Bronchial epithelial cell (primary cell): Measurements from ENCODE around the gene USB1. TPM values are rescaled to one million over a fixed set of nuclear protein-coding genes. Genes with fewer than 3 reads are reported as not detected.

ENCODE experiments used
- DNase-seq: peaks from one replicate; pipeline ENCODE4 v3.0.0-alpha.2; 2010; ENCODE audit warnings: low read depth
- FAIRE-seq: peaks from 2 replicates; lab custom pipeline; 2011; peaks lifted over from hg19 to GRCh38; lab: Jason Lieb, UNC
- H3K27me3 ChIP-seq: 2 replicates; pipeline ENCODE4 v1.5.1; 2011; ENCODE audit warnings: low read length; ENCODE audit not compliant: control insufficient read depth, insufficient read depth
- H3K36me3 ChIP-seq: 2 replicates; pipeline ENCODE4 v1.5.1; 2011; ENCODE audit warnings: low read length; ENCODE audit not compliant: control insufficient read depth, insufficient read depth
- H3K4me3 ChIP-seq: 2 replicates; pipeline ENCODE4 v1.5.1; 2011; ENCODE audit warnings: mild to moderate bottlenecking, low read depth, low read length, control low read depth
- CTCF ChIP-seq: IDR thresholded peaks from 2 replicates; pipeline ENCODE4 v1.5.1; 2011; ENCODE audit warnings: mild to moderate bottlenecking, moderate library complexity, low read length, control low read depth, inconsistent platforms; ENCODE audit not compliant: insufficient read depth, severe bottlenecking
- total RNA-seq: library from RNA; depleted of rRNA; stranded (reverse); fragments of >200 nt; gene quantifications from 2 replicates; pipeline ENCODE4 v1.2.1, GENCODE V29; 2014

USB1 gene
- total RNA-seq, 1 donor from 2014 or later = 29.5 TPM

DNA sequence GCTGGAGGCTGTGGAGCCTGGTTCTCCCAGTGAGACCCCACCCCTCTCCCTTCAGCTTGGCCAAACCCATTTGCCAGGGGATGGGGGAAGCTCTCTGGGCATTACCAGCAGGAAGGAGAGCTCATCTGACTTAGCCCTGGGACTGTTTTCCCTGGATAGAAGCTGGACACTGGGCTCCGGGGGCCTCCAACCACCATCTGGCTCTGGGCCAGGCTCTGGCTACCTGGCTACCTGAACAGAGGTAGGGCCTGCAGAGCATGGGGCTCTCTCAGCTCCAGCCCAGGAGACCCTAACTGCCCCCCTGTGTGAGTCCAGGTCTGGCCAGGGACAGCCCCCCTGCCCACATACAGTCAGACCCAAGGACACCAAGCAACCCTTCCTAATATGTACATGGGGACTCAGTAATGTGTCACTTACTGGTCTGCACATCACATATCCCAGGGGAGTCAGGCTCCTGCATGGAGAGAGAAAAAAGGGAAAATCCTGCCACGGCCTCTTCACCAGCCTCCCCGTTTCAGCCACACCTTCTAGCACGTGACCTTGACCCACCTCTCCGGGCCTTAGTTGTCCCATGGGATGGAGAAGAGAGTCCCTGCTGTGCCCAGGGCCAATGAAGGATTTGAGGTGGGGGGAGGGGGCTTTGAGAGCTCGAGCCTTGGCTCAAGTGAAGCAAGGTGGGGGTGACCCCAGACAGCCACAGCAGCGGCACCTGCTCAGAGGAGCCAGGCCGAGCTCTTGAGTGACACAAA lies 44.1 kb upstream of the USB1 start:
- no peaks in the 10 kb centered on the region for H3K36me3 ChIP-seq
- H3K27me3 ChIP-seq = no peaks in the 10 kb centered on the region
- FAIRE-seq = no peak
- no peak for TF ChIP-seq CTCF
- DNase-seq = no peak
- H3K4me3 ChIP-seq = no peak overlapping the region

GRCh38 chr16:57957673-57958392 lies 43.4 kb upstream of the USB1 start:
- FAIRE-seq (no peak), DNase-seq (no peak)
- no peaks in the 10 kb centered on the region for H3K27me3 ChIP-seq
- no peak for TF ChIP-seq CTCF
- H3K4me3 ChIP-seq = no peak overlapping the region
- H3K36me3 ChIP-seq = no peaks in the 10 kb centered on the region

DNA sequence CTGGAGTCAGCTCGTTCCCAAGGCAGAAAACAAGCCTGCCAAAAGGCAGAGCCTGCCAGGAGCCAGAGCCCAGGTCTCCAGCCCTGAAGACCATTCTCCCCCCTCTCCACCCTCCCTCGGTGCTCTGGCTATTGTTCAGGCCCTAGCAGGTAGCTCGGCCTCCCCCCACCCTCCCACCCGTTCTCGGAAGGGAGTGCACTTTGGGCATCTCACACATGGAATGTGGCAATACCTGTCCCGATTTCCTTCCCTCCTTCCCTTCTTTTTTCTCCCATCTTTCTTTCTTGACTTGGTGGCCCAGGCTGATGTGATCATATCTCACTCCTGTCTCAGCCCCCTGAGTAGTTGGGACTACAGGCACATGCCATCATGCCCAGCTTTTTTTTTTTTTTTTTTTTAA lies 42.7 kb upstream of the USB1 start:
- no peak for FAIRE-seq
- no peaks in the 10 kb centered on the region for H3K36me3 ChIP-seq
- no peak for TF ChIP-seq CTCF
- DNase-seq = no peak
- no peaks in the 10 kb centered on the region for H3K27me3 ChIP-seq
- H3K4me3 ChIP-seq = no peak overlapping the region

DNA sequence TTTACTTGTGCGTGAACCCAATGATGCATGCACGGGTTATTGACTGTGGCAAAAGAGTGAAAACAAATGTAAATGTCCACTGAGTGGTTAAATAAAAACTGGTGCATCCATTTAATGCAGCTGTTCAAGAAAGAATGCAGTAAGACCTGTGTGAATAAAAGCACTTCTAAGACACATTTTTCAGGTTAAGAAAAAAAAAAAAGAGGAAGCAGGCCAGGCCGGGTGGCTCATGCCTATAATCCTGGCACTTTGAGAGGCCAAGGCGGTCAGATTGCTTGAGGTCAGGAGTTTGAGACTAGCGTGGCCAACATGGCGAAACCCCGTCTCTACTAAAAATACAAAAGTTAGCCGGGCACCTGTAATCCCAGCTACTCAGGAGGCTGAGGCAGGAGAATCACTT lies 42.1 kb upstream of the USB1 start:
- FAIRE-seq = no peak
- Histone ChIP-seq H3K4me3 (no peak overlapping the region), H3K36me3 (no peaks in the 10 kb centered on the region), H3K27me3 (no peaks in the 10 kb centered on the region)
- DNase-seq = no peak
- no peak for TF ChIP-seq CTCF

- Histone ChIP-seq H3K27me3 (no peaks in the 10 kb centered on the region), H3K36me3 (no peaks in the 10 kb centered on the region), H3K4me3 (no peak overlapping the region)
- no peak for TF ChIP-seq CTCF
- DNase-seq = no peak
- FAIRE-seq = no peak
Observed at GRCh38 chr16:57959804-57960203, 41.4 kb upstream of the USB1 start.
